ENCODE data around the gene EMILIN1.
"Not testable (repeated sequence)": the region's sequence is repeated elsewhere in the genome, so short reads cannot be mapped to it uniquely, and the experiment has no call there.

DNA sequence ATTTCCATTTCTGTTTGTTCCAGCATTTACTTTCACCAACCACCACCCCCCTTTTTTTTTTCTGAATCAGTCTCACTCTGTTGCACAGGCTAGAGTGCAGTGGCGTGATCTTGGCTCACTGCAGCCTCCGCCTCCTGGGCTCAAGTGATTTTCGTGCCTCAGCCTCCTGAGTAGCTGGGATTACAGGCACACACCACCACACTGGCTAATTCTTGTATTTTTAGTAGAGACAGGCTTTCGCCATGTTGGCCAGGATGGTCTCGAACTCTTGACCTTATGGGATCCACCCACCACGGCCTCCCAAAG lies 2.9 kb upstream of the EMILIN1 start:
- TF ChIP-seq, protein P1, sequence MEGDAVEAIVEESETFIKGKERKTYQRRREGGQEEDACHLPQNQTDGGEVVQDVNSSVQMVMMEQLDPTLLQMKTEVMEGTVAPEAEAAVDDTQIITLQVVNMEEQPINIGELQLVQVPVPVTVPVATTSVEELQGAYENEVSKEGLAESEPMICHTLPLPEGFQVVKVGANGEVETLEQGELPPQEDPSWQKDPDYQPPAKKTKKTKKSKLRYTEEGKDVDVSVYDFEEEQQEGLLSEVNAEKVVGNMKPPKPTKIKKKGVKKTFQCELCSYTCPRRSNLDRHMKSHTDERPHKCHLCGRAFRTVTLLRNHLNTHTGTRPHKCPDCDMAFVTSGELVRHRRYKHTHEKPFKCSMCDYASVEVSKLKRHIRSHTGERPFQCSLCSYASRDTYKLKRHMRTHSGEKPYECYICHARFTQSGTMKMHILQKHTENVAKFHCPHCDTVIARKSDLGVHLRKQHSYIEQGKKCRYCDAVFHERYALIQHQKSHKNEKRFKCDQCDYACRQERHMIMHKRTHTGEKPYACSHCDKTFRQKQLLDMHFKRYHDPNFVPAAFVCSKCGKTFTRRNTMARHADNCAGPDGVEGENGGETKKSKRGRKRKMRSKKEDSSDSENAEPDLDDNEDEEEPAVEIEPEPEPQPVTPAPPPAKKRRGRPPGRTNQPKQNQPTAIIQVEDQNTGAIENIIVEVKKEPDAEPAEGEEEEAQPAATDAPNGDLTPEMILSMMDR (IDR thresholded peaks at IDR 0.05) = not testable (repeated sequence)
- TF ChIP-seq POLR2A (IDR thresholded peaks at IDR 0.05) = not testable (repeated sequence)
